LNCaP clone FGC (cell line): ENCODE measurements around the gene COL12A1.

Experiments
- DNase-seq: peaks from one replicate; pipeline ENCODE4 v3.0.0-alpha.2; 2011; ENCODE audit warnings: low read depth
- H3K4me3 ChIP-seq: 2 replicates; pipeline ENCODE4 v1.5.1; 2011; ENCODE audit warnings: mild to moderate bottlenecking, low read depth, low read length, control low read depth
- TF ChIP-seq, protein P1 (sequence below): IDR thresholded peaks from 2 replicates; pipeline ENCODE4 v1.5.1; 2012; ENCODE audit warnings: mild to moderate bottlenecking; ENCODE audit not compliant: control insufficient read depth, insufficient read depth; ENCODE audit errors: extremely low read depth

The COL12A1 gene

DNA sequence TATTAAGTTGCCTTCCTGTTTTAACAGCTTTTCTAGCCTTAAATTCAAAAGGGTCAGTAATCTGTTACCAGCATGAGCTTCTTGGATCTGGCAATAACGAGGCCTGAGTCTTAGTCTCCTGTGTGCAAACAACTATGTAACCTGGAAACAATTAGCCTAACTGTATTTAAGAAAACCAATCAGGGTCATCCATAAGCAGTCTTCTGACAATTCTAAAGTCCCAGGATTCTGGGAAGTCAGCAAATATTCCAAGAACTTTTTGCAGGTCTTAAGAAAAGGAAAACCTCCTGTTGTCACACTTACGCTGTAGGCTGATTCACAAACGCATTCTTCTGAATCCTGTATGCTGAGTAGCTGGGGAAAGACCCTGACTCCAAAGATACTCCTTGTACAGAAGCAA is 90.4 kb downstream of the COL12A1 start:
- DNase-seq, result no peak
- TF ChIP-seq, protein P1, sequence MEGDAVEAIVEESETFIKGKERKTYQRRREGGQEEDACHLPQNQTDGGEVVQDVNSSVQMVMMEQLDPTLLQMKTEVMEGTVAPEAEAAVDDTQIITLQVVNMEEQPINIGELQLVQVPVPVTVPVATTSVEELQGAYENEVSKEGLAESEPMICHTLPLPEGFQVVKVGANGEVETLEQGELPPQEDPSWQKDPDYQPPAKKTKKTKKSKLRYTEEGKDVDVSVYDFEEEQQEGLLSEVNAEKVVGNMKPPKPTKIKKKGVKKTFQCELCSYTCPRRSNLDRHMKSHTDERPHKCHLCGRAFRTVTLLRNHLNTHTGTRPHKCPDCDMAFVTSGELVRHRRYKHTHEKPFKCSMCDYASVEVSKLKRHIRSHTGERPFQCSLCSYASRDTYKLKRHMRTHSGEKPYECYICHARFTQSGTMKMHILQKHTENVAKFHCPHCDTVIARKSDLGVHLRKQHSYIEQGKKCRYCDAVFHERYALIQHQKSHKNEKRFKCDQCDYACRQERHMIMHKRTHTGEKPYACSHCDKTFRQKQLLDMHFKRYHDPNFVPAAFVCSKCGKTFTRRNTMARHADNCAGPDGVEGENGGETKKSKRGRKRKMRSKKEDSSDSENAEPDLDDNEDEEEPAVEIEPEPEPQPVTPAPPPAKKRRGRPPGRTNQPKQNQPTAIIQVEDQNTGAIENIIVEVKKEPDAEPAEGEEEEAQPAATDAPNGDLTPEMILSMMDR, result no peak
- H3K4me3 ChIP-seq, result no peak overlapping the region

DNA sequence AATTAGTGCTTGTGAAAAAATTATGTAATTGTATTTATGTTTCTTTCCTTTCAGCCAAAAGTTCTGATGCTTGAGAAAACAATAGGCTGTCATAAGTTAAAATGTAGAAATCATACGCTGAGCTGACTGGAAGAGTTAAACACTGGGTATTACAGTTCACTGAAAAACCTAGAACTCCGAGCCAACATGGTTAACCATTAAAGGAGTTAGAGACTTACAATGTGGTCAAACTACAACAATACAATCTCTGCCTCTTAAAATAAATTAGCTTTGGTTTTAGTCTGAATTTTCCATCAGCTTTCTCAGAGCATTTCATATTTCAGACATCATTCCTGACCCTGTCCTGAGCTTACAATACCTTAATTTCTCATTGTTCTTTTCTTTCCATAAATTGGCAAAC is 91.0 kb downstream of the COL12A1 start:
- TF ChIP-seq, protein P1, result no peak
- H3K4me3 ChIP-seq, result no peak overlapping the region
- DNase-seq, result no peak

DNA sequence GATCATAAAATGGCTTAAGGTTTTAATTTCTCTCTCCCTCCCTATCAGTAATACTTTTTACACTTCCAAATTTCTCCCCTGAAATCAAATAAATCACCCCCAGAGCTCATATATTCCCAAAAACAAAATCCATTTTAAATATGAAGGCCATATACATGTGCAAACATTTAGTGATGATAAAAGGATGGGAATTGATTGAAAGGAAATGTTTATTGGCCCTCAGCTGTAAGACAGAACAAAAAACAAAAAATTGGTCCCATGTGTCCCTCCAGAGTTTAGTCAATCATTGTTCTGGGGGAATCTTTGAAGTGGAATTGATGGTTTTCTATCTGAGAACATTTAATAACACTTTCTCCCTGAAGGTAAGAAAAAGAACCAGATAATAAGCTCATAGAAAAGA is 91.7 kb downstream of the COL12A1 start:
- H3K4me3 ChIP-seq, result no peak overlapping the region
- no peak for DNase-seq
- TF ChIP-seq, protein P1, result no peak

DNA sequence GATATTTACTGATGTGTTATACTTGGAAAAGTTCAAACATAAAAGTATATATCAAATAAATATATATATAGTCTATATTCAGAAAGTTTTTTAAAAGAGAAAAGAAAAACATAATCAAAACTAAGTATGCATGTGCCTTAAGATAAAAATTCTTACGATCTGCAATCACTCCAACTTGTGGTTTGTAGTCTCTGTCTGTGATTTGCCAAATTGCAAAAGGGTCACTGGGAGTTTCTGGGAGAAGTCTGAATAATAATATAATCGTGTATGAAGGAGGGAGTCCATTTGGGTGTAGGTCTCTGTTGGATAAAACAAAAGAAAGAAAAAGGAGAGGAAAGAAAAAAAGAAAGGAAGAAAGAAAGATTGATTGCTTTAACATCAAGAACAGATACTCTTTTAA is 92.4 kb downstream of the COL12A1 start:
- TF ChIP-seq, protein P1, result no peak
- DNase-seq, result no peak
- no peak overlapping the region for H3K4me3 ChIP-seq

DNA sequence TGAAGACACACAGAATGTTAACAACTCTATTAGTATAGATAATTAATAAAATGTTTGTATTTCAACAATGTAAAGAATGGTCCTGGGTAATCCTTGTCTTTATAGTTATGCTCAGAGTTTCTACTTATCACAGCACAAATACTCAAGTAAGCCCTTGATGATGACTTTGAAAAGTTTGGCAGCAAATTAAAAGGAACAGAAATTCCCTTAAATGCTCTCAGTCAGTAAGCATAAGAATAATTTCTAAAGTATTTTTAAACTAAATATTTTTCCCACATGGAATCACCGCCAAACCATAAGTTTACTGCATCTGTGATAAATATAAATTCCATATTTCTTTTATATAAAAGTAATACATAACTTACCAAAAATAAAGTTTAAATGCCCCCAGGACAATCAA is 96.1 kb downstream of the COL12A1 start:
- no peak overlapping the region for H3K4me3 ChIP-seq
- TF ChIP-seq, protein P1, result no peak
- no peak for DNase-seq

DNA sequence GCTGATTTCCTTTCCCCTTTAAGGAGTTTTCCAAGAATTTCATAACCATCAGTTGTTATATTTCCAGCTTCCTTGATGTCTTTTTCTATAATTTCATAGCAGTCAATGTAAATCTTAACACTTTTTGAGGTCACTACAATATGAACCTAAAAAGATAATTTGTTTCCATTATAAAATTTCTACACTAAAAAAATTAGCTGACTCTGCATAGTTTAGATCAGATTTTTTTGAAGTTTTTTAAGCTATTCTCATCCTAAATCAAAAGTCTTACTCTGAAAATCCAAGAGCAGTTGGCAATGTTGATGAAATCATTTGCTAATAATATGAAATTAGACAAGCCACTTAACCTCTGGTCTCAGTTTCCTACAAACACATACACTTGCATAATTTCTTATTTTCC is 96.8 kb downstream of the COL12A1 start:
- DNase-seq, result no peak
- H3K4me3 ChIP-seq, result no peak overlapping the region
- TF ChIP-seq, protein P1, result no peak

DNA sequence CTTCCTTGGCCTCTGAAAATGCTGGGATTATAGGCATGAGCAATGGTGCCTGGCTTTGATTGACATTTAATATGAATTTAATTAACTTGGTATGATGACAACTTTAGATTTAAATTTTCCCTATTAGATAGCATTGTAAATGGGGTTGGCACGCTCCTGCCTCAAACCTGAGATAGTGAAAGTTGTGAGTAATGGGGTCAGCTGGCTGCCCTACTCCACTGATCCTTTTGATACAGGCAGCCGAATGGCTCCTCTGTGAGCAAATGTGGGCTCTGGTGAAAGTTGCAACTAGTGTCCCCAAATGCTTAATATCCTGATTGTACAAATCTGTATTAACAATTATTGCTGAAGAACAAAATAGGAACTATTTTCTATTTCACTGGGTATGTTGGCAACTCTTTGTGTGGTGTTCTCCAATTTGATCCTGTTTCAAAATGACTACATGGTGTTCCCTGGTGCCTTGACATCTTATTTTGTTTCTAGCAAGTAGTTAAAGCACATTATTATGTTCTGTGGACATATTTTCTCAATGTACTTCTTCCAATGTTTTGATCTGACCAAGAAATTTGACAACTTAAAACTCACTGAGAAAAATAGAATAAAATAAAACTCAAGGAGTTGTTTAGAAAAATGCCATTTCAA is 97.4 kb downstream of the COL12A1 start:
- no peak overlapping the region for H3K4me3 ChIP-seq
- DNase-seq, result no peak
- TF ChIP-seq, protein P1, result no peak
